ENCODE data around the gene FBXL16.

FBXL16 gene

GRCh38 chr16:676565-676902 lies 29.1 kb downstream of the FBXL16 start:
- no peak for DNase-seq

- no peak for DNase-seq
Measured at GRCh38 chr16:675884-676564, 29.6 kb downstream of the FBXL16 start.

GRCh38 chr16:674968-675883 lies 30.4 kb downstream of the FBXL16 start, which contains the start of gene RHBDL1:
RHBDL1 (plus strand) TSS chr16:675671; CDS start chr16:675791, 120 bp downstream.
- DNase-seq, result peak; percentile 47

GRCh38 chr16:674214-674881 lies 31.3 kb downstream of the FBXL16 start:
- no peak for DNase-seq

- DNase-seq, result no peak
Measured at GRCh38 chr16:673399-673991, 32.1 kb downstream of the FBXL16 start.

- DNase-seq, result no peak
Measured at GRCh38 chr16:672851-673250, 32.8 kb downstream of the FBXL16 start.

GRCh38 chr16:672371-672770 lies 33.2 kb downstream of the FBXL16 start:
- no peak for DNase-seq

GRCh38 chr16:671353-672131 lies 34.1 kb downstream of the FBXL16 start:
- DNase-seq, result no peak

- no peak for DNase-seq
Measured at GRCh38 chr16:670485-671352, 34.9 kb downstream of the FBXL16 start.

- no peak for DNase-seq
Measured at GRCh38 chr16:669666-670065, 35.9 kb downstream of the FBXL16 start.

- peak; percentile 50 for DNase-seq
Measured at GRCh38 chr16:668519-669171, 37.0 kb downstream of the FBXL16 start.

- DNase-seq, result peak; percentile 95
Measured at GRCh38 chr16:667780-668518, 37.7 kb downstream of the FBXL16 start, which contains the start of gene RHOT2. RHOT2 (plus strand) TSS chr16:668132; CDS start chr16:668200, 68 bp downstream.

GRCh38 chr16:667113-667779 lies 38.4 kb downstream of the FBXL16 start:
- DNase-seq, result no peak

- DNase-seq, result no peak
Measured at GRCh38 chr16:666572-666971, 39.0 kb downstream of the FBXL16 start.

- DNase-seq, result no peak
Measured at GRCh38 chr16:662597-662996, 43.0 kb downstream of the FBXL16 start.

- no peak for DNase-seq
Measured at GRCh38 chr16:662095-662494, 43.5 kb downstream of the FBXL16 start.

- DNase-seq, result no peak
Measured at GRCh38 chr16:661184-661821, 44.3 kb downstream of the FBXL16 start.

GRCh38 chr16:660459-661183 lies 45.0 kb downstream of the FBXL16 start:
- peak; percentile 31 for DNase-seq

All from NCI-H146 (cell line).